Activated naive CD8-positive, alpha-beta T cell treated with anti-CD3 and anti-CD28 coated beads, Interleukin-2, amount 50 U/mL, for 16 hours (primary cell): ENCODE measurements around the gene SULT1C4.

Source experiments
- DNase-seq: peaks from one replicate; pipeline ENCODE4 v3.0.0-alpha.2; 2020; ENCODE audit warnings: low read depth, low spot score

The SULT1C4 gene

GRCh38 chr2:108370080-108370479, 7.7 kb upstream of the SULT1C4 start:
- DNase-seq = no peak

GRCh38 chr2:108376774-108377173, 980 bp upstream of the SULT1C4 start:
- no peak for DNase-seq

GRCh38 chr2:108377401-108377800, 353 bp upstream of the SULT1C4 start:
- no peak for DNase-seq

GRCh38 chr2:108378851-108379250, 1.1 kb downstream of the SULT1C4 start:
- no peak for DNase-seq

GRCh38 chr2:108382196-108382595, 4.4 kb downstream of the SULT1C4 start:
- no peak for DNase-seq

- no peak for DNase-seq
Observed at GRCh38 chr2:108383146-108383830, 5.5 kb downstream of the SULT1C4 start.

- DNase-seq = no peak
Observed at GRCh38 chr2:108384662-108385393, 7.1 kb downstream of the SULT1C4 start.

- DNase-seq = no peak
Observed at GRCh38 chr2:108385411-108386071, 7.8 kb downstream of the SULT1C4 start.

- DNase-seq = no peak
Observed at GRCh38 chr2:108388045-108388444, 10.3 kb downstream of the SULT1C4 start.

GRCh38 chr2:108390340-108390739, 12.6 kb downstream of the SULT1C4 start:
- no peak for DNase-seq

GRCh38 chr2:108392029-108392428, 14.3 kb downstream of the SULT1C4 start:
- DNase-seq = no peak

- no peak for DNase-seq
Observed at GRCh38 chr2:108393197-108393596, 15.4 kb downstream of the SULT1C4 start.

- DNase-seq = no peak
Observed at GRCh38 chr2:108395155-108395554, 17.4 kb downstream of the SULT1C4 start.

- no peak for DNase-seq
Observed at GRCh38 chr2:108396845-108397244, 19.1 kb downstream of the SULT1C4 start.

GRCh38 chr2:108399479-108399878, 21.7 kb downstream of the SULT1C4 start:
- DNase-seq = no peak

- no peak for DNase-seq
Observed at GRCh38 chr2:108401800-108402199, 24.0 kb downstream of the SULT1C4 start.

GRCh38 chr2:108403494-108403893, 25.7 kb downstream of the SULT1C4 start:
- no peak for DNase-seq

GRCh38 chr2:108404784-108405397, 27.1 kb downstream of the SULT1C4 start:
- no peak for DNase-seq

- DNase-seq = no peak
Observed at GRCh38 chr2:108407864-108408729, 30.3 kb downstream of the SULT1C4 start.

- DNase-seq = no peak
Observed at GRCh38 chr2:108409768-108410167, 32.0 kb downstream of the SULT1C4 start.

- DNase-seq = no peak
Observed at GRCh38 chr2:108412995-108413710, 35.4 kb downstream of the SULT1C4 start.
